Sigmoid colon (tissue), 7 donors: ENCODE results near the gene ZNF778. TPM values are rescaled to one million over a fixed set of nuclear protein-coding genes. Genes with fewer than 3 reads are reported as not detected.
A peak's percentile ranks its signal among the peaks of the same experiment; 100 is the strongest.

Source experiments
- DNase-seq: peaks from one replicate; pipeline ENCODE4 v3.0.0-alpha.2; 2019
- H3K27ac ChIP-seq, 4 donors: fragments of 200-600 bp; sonication (generic); one replicate each; pipeline ENCODE4 v1.5.1; 2016 to 2019; ENCODE audit warnings: mild to moderate bottlenecking in 1 of 4
- H3K27me3 ChIP-seq, 3 donors: fragments of 200-600 bp; sonication (generic); one replicate each; pipeline ENCODE4 v1.5.1; 2019; ENCODE audit warnings: mild to moderate bottlenecking in 1 of 3
- H3K36me3 ChIP-seq, 4 donors: fragments of 200-600 bp; sonication (generic); one replicate each; pipeline ENCODE4 v1.5.1; 2016 to 2019
- H3K4me1 ChIP-seq, 4 donors: fragments of 200-600 bp; sonication (generic); one replicate each; pipeline ENCODE4 v1.5.1; 2017 to 2019
- H3K4me3 ChIP-seq, 4 donors: fragments of 200-600 bp; sonication (generic); one replicate each; pipeline ENCODE4 v1.5.1; 2017 to 2019; ENCODE audit warnings: mild to moderate bottlenecking in 2 of 4, moderate library complexity in 1 of 4
- H3K9me3 ChIP-seq, 4 donors: fragments of 200-600 bp in 3 of 4; sonication (generic) in 3 of 4; one replicate each; pipeline versions ENCODE4 v1.5.1 to v1.6.1; 2013 to 2019
- CTCF ChIP-seq, 4 experiments: fragments of 450-650 bp in 3 of 4; fragments of 200-600 bp in 1 of 4; IDR thresholded peaks; one replicate each; pipeline ENCODE4 v1.5.1; 2016 to 2019; ENCODE audit warnings: antibody characterized with exemption in 4 of 4, mild to moderate bottlenecking in 3 of 4, moderate library complexity in 2 of 4
- EP300 ChIP-seq, 4 donors: sonication (generic); formaldehyde crosslinking; IDR thresholded peaks; one replicate each; pipeline ENCODE4 v1.6.1; 2017; ENCODE audit warnings: antibody characterized with exemption in 4 of 4
- POLR2A ChIP-seq, 2 donors: fragments of 450-650 bp; IDR thresholded peaks; one replicate each; pipeline ENCODE4 v1.6.1; 2016; ENCODE audit warnings: antibody characterized with exemption in 2 of 2, mild to moderate bottlenecking in 2 of 2, moderate library complexity in 2 of 2
- POLR2AphosphoS5 ChIP-seq, 4 donors: sonication (generic); formaldehyde crosslinking; IDR thresholded peaks; one replicate each; pipeline ENCODE4 v1.6.1; 2017; ENCODE audit warnings: antibody characterized with exemption in 4 of 4
- WGBS, 2 donors: extraction: QIAGEN DNeasy Blood & Tissue Kit; methylation state at CpG; one replicate each; pipeline ENCODE4 v1.1.7; 2013; 5-methylcytosine and 5-hydroxymethylcytosine counted together
- intact Hi-C: fragments of 100-400 bp; cut with DNase I; formaldehyde crosslinking; loops from one replicate; pipeline ENCODE4 v1.15.1; 2023
- polyA plus RNA-seq, 3 donors: library from polyadenylated mRNA; stranded (reverse); fragments of 200-250 nt; gene quantifications; one replicate each; pipeline ENCODE4 v1.2.3, GENCODE V29; 2013
- total RNA-seq, 4 donors: library from RNA; depleted of rRNA; stranded (reverse); fragments of >200 nt; gene quantifications; one replicate each; pipeline ENCODE4 v1.1.0, GENCODE V29; 2016
- donor health status: healthy with polysubstance abuse.
- donor health status: Bipolar disorder and iron deficiency.
- donor health status: healthy.

The ZNF778 gene
- total and polyA plus RNA-seq, 7 donors = 0.69 to 96.1 (median 12.2) TPM

- Histone ChIP-seq H3K4me1 (peaks cover 0 to 25% (median 21%) of the 10 kb centered on the region in 4 donors), H3K9me3 (no peaks in the 10 kb centered on the region), H3K27me3 (peaks cover 42 to 80% (median 57%) of the 10 kb centered on the region in 3 donors), H3K36me3 (no peaks in the 10 kb centered on the region), H3K4me3 (peak within 1 kb of the TSS in 2 of 4 donors; percentile 21 to 34), H3K27ac (no peak within 1 kb of the TSS)
- DNase-seq = peak; percentile 88
- TF ChIP-seq POLR2A (IDR thresholded peaks at IDR 0.05) (no peak), EP300 (IDR thresholded peaks at IDR 0.05) (no peak), POLR2AphosphoS5 (IDR thresholded peaks at IDR 0.05) (no peak), CTCF (IDR thresholded peaks at IDR 0.05) (no peak)
- intact Hi-C loops = no loop called here
- WGBS, 2 donors = 4 to 6% methylated on average over 74 of the region's 74 CpGs
Observed at GRCh38 chr16:89171216-89172170, 46.0 kb upstream of the ZNF778 start, which contains the start of gene CDH15. Gene CDH15, plus strand, starts transcription at chr16:89171748. Its CDS starts 84 bp downstream, at chr16:89171832.

DNA sequence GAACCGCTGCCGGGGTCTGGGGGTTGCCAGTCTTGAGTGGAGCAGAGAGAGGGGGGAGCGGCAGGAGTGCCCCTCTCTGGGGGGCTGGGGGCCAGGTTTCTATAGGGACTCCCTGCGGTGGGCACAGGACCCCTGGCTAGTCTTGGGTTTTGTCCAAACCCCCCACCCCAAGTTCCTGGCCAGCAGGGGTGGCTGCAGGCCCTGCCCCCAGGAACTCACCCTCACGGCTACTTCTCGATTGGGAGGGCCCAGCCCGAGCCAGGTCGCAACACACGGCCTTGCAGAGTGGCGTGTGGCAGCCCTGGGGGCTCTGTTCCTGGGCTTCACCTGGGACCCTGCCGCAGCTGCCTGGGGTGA lies 45.4 kb upstream of the ZNF778 start:
- peaks cover 37 to 80% (median 55%) of the 10 kb centered on the region in 3 donors for H3K27me3 ChIP-seq
- H3K36me3 ChIP-seq = no peaks in the 10 kb centered on the region
- intact Hi-C loops = no loop called here
- no peaks in the 10 kb centered on the region for H3K9me3 ChIP-seq
- WGBS, 2 donors = 52 to 79% methylated on average over 11 of the region's 11 CpGs
- TF ChIP-seq POLR2AphosphoS5 (IDR thresholded peaks at IDR 0.05) (no peak), POLR2A (IDR thresholded peaks at IDR 0.05) (no peak), EP300 (IDR thresholded peaks at IDR 0.05) (no peak), CTCF (IDR thresholded peaks at IDR 0.05) (no peak)
- H3K4me3 ChIP-seq = no peak overlapping the region
- H3K27ac ChIP-seq = no peak overlapping the region
- no peak for DNase-seq
- H3K4me1 ChIP-seq = peaks cover 0 to 23% (median 18%) of the 10 kb centered on the region in 4 donors

DNA sequence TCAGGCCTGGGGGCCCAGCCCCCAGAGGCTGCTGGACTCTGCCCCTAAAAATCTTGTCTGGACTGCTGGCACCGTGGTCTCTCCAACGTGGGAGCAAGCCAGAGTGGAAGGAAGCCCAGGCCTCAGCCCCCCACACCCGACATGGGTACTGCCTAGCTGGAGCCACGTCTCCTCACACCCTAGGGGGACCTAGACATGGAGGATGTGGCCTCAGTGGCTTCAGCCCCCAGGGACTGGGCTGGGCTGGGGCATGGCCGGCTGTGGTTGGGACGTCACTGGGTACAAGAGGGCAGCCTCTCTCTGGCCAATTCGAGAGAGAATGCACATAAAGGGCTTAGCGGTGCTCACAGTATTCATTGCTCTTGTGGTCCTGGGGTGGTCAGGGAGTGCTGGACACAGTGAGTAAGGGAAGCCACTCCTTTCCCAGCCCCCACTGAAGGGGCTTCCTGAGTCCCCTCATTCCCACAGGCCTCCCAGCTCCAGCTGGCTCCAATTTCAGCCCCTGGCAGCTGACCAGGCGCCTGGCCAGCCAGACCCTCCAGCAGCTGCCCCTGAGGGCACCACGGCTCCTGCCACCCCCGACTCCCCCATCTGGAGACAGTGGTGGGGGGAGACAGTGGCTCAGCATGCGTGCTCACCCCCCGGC lies 44.9 kb upstream of the ZNF778 start:
- Histone ChIP-seq H3K4me1 (peaks cover 0 to 18% (median 14%) of the 10 kb centered on the region in 4 donors), H3K4me3 (no peak overlapping the region), H3K27ac (no peak overlapping the region), H3K36me3 (no peaks in the 10 kb centered on the region), H3K9me3 (no peaks in the 10 kb centered on the region), H3K27me3 (peaks cover 34 to 80% (median 54%) of the 10 kb centered on the region in 3 donors)
- DNase-seq = no peak
- 42 to 65% methylated on average over 13 of the region's 13 CpGs for WGBS, 2 donors
- intact Hi-C loops = no loop called here
- TF ChIP-seq CTCF (IDR thresholded peaks at IDR 0.05) (no peak), EP300 (IDR thresholded peaks at IDR 0.05) (no peak), POLR2A (IDR thresholded peaks at IDR 0.05) (no peak)

- Histone ChIP-seq H3K27ac (no peak overlapping the region), H3K36me3 (no peaks in the 10 kb centered on the region), H3K27me3 (peaks cover 28 to 80% (median 51%) of the 10 kb centered on the region in 3 donors), H3K9me3 (no peaks in the 10 kb centered on the region), H3K4me3 (no peak overlapping the region), H3K4me1 (peaks cover 0 to 18% (median 13%) of the 10 kb centered on the region in 4 donors)
- 55 to 62% methylated on average over 11 of the region's 11 CpGs for WGBS, 2 donors
- TF ChIP-seq POLR2AphosphoS5 (IDR thresholded peaks at IDR 0.05) (no peak), CTCF (IDR thresholded peaks at IDR 0.05) (no peak), EP300 (IDR thresholded peaks at IDR 0.05) (no peak), POLR2A (IDR thresholded peaks at IDR 0.05) (no peak)
- intact Hi-C loops = no loop called here
- no peak for DNase-seq
Observed at GRCh38 chr16:89173174-89173921, 44.2 kb upstream of the ZNF778 start.
